ENCODE results near the gene PAN3. TPM values are rescaled to one million over a fixed set of nuclear protein-coding genes. Genes with fewer than 3 reads are reported as not detected.

PAN3 gene
- total RNA-seq, 4 donors from 2014 or later: 26.2 to 30.4 (median 27.1) TPM

DNA sequence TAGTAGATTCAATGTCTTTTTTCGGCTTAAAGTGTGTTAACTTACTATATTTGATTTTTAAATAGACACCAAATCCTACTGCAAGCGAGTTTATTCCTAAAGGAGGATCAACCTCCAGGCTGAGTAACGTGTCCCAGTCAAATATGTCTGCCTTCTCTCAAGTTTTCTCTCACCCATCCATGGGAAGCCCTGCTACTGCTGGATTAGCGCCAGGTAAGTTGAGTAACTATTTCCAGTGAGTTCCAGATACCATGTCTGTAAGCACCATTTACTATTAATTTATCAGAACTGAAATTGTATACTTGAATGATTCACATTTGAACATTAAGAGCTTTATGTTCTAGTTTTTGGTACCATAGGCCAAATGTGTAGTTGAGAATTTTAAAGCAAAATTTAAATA, 81.8 kb downstream of the PAN3 start:
- WGBS: 95% methylated on average over 4 of the region's 4 CpGs
- H3K4me1 ChIP-seq: no peaks in the 10 kb centered on the region
- H3K27ac ChIP-seq (replicated peaks in 1 of 4): no peak overlapping the region
- no peaks in the 10 kb centered on the region for H3K9me3 ChIP-seq
- no peaks in the 10 kb centered on the region for H3K27me3 ChIP-seq
- H3K4me3 ChIP-seq: no peak overlapping the region
- intact Hi-C loops (cut with DNase I): no loop called here
- TF ChIP-seq POLR2AphosphoS5 (IDR thresholded peaks at IDR 0.05) (no peak), EP300 (IDR thresholded peaks at IDR 0.05) (no peak), POLR2A (IDR thresholded peaks at IDR 0.05; ENCODE audit: low read depth) (no peak)
- TF ChIP-seq, protein P1, sequence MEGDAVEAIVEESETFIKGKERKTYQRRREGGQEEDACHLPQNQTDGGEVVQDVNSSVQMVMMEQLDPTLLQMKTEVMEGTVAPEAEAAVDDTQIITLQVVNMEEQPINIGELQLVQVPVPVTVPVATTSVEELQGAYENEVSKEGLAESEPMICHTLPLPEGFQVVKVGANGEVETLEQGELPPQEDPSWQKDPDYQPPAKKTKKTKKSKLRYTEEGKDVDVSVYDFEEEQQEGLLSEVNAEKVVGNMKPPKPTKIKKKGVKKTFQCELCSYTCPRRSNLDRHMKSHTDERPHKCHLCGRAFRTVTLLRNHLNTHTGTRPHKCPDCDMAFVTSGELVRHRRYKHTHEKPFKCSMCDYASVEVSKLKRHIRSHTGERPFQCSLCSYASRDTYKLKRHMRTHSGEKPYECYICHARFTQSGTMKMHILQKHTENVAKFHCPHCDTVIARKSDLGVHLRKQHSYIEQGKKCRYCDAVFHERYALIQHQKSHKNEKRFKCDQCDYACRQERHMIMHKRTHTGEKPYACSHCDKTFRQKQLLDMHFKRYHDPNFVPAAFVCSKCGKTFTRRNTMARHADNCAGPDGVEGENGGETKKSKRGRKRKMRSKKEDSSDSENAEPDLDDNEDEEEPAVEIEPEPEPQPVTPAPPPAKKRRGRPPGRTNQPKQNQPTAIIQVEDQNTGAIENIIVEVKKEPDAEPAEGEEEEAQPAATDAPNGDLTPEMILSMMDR (IDR thresholded peaks at IDR 0.05): no peak
- DNase-seq (ENCODE audit: extremely low spot score): no peak
- peaks cover 0 to 12% (median 2%) of the 10 kb centered on the region in 4 donors for H3K36me3 ChIP-seq

DNA sequence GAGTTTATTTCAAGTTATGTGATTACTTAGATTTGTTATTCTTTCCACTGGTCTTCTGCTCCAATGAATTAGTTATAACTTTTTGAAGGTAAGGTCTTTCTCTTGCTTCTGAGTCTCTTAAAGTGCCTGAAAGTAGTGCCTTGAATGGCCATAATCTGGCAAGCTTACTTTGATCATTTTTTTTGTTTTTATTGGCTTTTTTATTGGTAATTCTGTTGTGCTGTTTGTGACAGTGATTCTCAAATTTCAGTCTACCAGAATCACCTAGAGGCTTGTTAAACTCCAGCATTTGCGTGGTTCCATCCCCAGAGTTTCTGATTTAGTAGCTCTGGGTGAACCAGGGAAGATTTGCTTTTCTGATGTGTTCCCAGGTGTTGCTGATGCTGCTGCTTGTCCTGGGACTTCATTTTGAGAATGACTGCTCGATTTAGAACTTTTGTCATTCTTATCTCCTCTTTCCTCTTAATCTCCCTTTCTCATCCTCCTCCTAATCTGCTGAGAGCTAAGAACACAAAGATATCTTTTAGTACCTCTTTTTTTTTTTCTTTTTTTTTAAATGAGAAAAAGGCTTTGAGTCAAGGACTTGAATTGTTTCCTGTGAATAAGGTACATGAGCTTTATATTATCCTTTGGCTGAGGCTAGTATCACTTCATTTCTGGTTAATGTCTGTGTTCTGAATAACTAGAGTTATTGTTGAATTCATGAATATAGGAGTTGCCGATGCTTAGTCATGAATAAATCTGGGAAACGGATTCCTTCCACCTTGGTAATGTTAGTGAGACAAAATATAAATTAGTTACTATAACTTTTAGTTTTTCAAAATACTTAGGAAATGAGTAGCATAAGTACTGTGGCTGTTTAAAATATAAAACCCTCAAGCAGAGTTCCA, 91.4 kb downstream of the PAN3 start:
- intact Hi-C loops (cut with DNase I): no loop called here
- peaks cover 0 to 12% (median 3%) of the 10 kb centered on the region in 4 donors for H3K36me3 ChIP-seq
- DNase-seq (ENCODE audit: extremely low spot score): no peak
- no peaks in the 10 kb centered on the region for H3K4me1 ChIP-seq
- no peaks in the 10 kb centered on the region for H3K27me3 ChIP-seq
- no peak overlapping the region for H3K27ac ChIP-seq (replicated peaks in 1 of 4)
- TF ChIP-seq POLR2AphosphoS5 (IDR thresholded peaks at IDR 0.05) (no peak), EP300 (IDR thresholded peaks at IDR 0.05) (no peak)
- TF ChIP-seq, protein P1 (IDR thresholded peaks at IDR 0.05): no peak
- WGBS: 94% methylated on average over 4 of the region's 4 CpGs
- H3K4me3 ChIP-seq: no peak overlapping the region
- H3K9me3 ChIP-seq: no peaks in the 10 kb centered on the region

DNA sequence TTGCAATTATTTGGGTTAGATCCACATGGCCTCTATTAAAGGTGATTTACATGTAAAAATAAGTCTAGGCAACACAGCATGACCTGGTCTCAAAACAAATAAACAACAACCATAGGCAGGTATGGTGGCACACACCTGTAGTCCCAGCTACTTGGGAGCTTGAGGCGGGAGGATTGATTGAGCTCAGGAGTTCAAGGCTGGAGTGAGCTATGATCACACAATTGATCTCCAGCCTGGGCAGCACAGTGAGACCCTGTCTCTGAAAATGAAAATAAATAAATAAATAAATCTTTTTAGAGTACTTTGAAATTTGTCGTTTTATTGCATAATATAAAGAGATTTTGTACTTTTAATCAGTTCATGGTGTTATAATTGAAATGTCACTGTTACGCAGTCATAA, 93.3 kb downstream of the PAN3 start:
- peaks cover 0 to 12% (median 4%) of the 10 kb centered on the region in 4 donors for H3K36me3 ChIP-seq
- TF ChIP-seq, protein P1 (IDR thresholded peaks at IDR 0.05): no peak
- TF ChIP-seq POLR2AphosphoS5 (IDR thresholded peaks at IDR 0.05): no peak
- no peak for TF ChIP-seq POLR2A (IDR thresholded peaks at IDR 0.05; ENCODE audit: low read depth)
- no peak for TF ChIP-seq EP300 (IDR thresholded peaks at IDR 0.05)
- no peak overlapping the region for H3K27ac ChIP-seq (replicated peaks in 1 of 4)
- H3K27me3 ChIP-seq: no peaks in the 10 kb centered on the region
- DNase-seq (ENCODE audit: extremely low spot score): no peak
- WGBS: 98% methylated on average over 3 of the region's 3 CpGs
- no peaks in the 10 kb centered on the region for H3K9me3 ChIP-seq
- no peaks in the 10 kb centered on the region for H3K4me1 ChIP-seq
- no peak overlapping the region for H3K4me3 ChIP-seq
- intact Hi-C loops (cut with DNase I): no loop called here

DNA sequence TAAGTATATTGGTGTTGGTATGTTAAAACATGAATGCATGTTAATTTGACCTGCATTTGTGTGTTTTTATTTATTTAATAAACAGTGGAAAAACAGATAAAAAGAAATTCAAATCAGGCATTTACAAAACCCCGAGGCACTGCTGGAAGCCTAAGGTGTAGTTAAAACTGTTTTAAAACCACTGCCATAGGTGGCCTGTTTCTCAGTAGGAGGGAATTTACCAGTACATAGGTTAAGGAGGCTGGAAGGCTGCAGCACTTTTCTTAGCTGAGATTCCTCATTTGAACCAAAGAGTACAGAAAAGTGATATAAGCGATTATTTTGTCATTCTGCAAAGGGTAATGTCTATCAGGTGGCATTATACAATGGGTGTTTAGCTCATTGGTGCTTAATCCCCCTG, 99.6 kb downstream of the PAN3 start:
- DNase-seq (ENCODE audit: extremely low spot score): no peak
- H3K4me1 ChIP-seq: no peaks in the 10 kb centered on the region
- H3K36me3 ChIP-seq: peaks cover 0 to 23% (median 8%) of the 10 kb centered on the region in 4 donors
- no peak overlapping the region for H3K4me3 ChIP-seq
- intact Hi-C loops (cut with DNase I): no loop called here
- no peaks in the 10 kb centered on the region for H3K9me3 ChIP-seq
- no peaks in the 10 kb centered on the region for H3K27me3 ChIP-seq
- TF ChIP-seq POLR2AphosphoS5 (IDR thresholded peaks at IDR 0.05): no peak
- no peak for TF ChIP-seq POLR2A (IDR thresholded peaks at IDR 0.05; ENCODE audit: low read depth)
- TF ChIP-seq EP300 (IDR thresholded peaks at IDR 0.05): no peak
- TF ChIP-seq, protein P1 (IDR thresholded peaks at IDR 0.05): no peak
- no peak overlapping the region for H3K27ac ChIP-seq (replicated peaks in 1 of 4)
- WGBS: 86% methylated on average over 2 of the region's 2 CpGs

Measured in esophagus muscularis mucosa (tissue), 4 donors.